ENCODE measurements around the gene FOLR1. TPM values are rescaled to one million over a fixed set of nuclear protein-coding genes. Genes with fewer than 3 reads are reported as not detected.

The FOLR1 gene
- total and polyA plus RNA-seq, 9 of the 15 experiments (the other 6 are each of a cell fraction or from before 2014, with no cell fraction given) = 0.22 to 2.3 (median 1.0) TPM

GRCh38 chr11:72162891-72163492 is 28.9 kb upstream of the FOLR1 start (continued):
- TF ChIP-seq, protein P1, sequence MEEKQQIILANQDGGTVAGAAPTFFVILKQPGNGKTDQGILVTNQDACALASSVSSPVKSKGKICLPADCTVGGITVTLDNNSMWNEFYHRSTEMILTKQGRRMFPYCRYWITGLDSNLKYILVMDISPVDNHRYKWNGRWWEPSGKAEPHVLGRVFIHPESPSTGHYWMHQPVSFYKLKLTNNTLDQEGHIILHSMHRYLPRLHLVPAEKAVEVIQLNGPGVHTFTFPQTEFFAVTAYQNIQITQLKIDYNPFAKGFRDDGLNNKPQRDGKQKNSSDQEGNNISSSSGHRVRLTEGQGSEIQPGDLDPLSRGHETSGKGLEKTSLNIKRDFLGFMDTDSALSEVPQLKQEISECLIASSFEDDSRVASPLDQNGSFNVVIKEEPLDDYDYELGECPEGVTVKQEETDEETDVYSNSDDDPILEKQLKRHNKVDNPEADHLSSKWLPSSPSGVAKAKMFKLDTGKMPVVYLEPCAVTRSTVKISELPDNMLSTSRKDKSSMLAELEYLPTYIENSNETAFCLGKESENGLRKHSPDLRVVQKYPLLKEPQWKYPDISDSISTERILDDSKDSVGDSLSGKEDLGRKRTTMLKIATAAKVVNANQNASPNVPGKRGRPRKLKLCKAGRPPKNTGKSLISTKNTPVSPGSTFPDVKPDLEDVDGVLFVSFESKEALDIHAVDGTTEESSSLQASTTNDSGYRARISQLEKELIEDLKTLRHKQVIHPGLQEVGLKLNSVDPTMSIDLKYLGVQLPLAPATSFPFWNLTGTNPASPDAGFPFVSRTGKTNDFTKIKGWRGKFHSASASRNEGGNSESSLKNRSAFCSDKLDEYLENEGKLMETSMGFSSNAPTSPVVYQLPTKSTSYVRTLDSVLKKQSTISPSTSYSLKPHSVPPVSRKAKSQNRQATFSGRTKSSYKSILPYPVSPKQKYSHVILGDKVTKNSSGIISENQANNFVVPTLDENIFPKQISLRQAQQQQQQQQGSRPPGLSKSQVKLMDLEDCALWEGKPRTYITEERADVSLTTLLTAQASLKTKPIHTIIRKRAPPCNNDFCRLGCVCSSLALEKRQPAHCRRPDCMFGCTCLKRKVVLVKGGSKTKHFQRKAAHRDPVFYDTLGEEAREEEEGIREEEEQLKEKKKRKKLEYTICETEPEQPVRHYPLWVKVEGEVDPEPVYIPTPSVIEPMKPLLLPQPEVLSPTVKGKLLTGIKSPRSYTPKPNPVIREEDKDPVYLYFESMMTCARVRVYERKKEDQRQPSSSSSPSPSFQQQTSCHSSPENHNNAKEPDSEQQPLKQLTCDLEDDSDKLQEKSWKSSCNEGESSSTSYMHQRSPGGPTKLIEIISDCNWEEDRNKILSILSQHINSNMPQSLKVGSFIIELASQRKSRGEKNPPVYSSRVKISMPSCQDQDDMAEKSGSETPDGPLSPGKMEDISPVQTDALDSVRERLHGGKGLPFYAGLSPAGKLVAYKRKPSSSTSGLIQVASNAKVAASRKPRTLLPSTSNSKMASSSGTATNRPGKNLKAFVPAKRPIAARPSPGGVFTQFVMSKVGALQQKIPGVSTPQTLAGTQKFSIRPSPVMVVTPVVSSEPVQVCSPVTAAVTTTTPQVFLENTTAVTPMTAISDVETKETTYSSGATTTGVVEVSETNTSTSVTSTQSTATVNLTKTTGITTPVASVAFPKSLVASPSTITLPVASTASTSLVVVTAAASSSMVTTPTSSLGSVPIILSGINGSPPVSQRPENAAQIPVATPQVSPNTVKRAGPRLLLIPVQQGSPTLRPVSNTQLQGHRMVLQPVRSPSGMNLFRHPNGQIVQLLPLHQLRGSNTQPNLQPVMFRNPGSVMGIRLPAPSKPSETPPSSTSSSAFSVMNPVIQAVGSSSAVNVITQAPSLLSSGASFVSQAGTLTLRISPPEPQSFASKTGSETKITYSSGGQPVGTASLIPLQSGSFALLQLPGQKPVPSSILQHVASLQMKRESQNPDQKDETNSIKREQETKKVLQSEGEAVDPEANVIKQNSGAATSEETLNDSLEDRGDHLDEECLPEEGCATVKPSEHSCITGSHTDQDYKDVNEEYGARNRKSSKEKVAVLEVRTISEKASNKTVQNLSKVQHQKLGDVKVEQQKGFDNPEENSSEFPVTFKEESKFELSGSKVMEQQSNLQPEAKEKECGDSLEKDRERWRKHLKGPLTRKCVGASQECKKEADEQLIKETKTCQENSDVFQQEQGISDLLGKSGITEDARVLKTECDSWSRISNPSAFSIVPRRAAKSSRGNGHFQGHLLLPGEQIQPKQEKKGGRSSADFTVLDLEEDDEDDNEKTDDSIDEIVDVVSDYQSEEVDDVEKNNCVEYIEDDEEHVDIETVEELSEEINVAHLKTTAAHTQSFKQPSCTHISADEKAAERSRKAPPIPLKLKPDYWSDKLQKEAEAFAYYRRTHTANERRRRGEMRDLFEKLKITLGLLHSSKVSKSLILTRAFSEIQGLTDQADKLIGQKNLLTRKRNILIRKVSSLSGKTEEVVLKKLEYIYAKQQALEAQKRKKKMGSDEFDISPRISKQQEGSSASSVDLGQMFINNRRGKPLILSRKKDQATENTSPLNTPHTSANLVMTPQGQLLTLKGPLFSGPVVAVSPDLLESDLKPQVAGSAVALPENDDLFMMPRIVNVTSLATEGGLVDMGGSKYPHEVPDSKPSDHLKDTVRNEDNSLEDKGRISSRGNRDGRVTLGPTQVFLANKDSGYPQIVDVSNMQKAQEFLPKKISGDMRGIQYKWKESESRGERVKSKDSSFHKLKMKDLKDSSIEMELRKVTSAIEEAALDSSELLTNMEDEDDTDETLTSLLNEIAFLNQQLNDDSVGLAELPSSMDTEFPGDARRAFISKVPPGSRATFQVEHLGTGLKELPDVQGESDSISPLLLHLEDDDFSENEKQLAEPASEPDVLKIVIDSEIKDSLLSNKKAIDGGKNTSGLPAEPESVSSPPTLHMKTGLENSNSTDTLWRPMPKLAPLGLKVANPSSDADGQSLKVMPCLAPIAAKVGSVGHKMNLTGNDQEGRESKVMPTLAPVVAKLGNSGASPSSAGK (IDR thresholded peaks at IDR 0.05) = peak; percentile 51
- TF ChIP-seq ZKSCAN8 (CRISPR knock-in tag; IDR thresholded peaks at IDR 0.05) (no peak), ELF4 (CRISPR knock-in tag; IDR thresholded peaks at IDR 0.05) (no peak), FOXJ3 (CRISPR knock-in tag; IDR thresholded peaks at IDR 0.05) (no peak), CBX2 (IDR thresholded peaks at IDR 0.05; ENCODE audit: insufficient read depth, low read length, poor library complexity, severe bottlenecking) (no peak), HDGF (IDR thresholded peaks at IDR 0.05) (no peak), SMARCA4 (IDR thresholded peaks at IDR 0.05) (no peak), NFRKB (IDR thresholded peaks at IDR 0.05; ENCODE audit: low read depth) (peak; percentile 46; the same call in 1 of the 2 replicates), CCNT2 (IDR thresholded peaks at IDR 0.05; ENCODE audit: borderline replicate concordance, extremely low read depth, insufficient read length, low read depth, low read length) (no peak), ZNF79 (CRISPR knock-in tag; IDR thresholded peaks at IDR 0.05; ENCODE audit: low read depth) (no peak), TAF7 (tag; IDR thresholded peaks at IDR 0.05) (peak; percentile 47; the same call in 1 of the 2 replicates)
- TF ChIP-seq, protein P2, sequence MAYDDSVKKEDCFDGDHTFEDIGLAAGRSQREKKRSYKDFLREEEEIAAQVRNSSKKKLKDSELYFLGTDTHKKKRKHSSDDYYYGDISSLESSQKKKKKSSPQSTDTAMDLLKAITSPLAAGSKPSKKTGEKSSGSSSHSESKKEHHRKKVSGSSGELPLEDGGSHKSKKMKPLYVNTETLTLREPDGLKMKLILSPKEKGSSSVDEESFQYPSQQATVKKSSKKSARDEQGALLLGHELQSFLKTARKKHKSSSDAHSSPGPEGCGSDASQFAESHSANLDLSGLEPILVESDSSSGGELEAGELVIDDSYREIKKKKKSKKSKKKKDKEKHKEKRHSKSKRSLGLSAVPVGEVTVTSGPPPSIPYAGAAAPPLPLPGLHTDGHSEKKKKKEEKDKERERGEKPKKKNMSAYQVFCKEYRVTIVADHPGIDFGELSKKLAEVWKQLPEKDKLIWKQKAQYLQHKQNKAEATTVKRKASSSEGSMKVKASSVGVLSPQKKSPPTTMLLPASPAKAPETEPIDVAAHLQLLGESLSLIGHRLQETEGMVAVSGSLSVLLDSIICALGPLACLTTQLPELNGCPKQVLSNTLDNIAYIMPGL (CRISPR knock-in tag; IDR thresholded peaks at IDR 0.05) = no peak

Data from K562 (cell line).